HepG2 (cell line): Measurements from ENCODE around the gene MYH9. TPM values are rescaled to one million over a fixed set of nuclear protein-coding genes. Genes with fewer than 3 reads are reported as not detected.
A peak's percentile ranks its signal among the peaks of the same experiment; 100 is the strongest.

Source experiments
- ARNTL ChIP-seq: sonication (generic); formaldehyde crosslinking; IDR thresholded peaks from 2 replicates; pipeline ENCODE4 v1.4.0; 2020; ENCODE audit warnings: mild to moderate bottlenecking, missing genetic modification reagents
- ATF7 ChIP-seq, 2 experiments: fragments of 450-650 bp in 1 of 2; sonication (generic) in 1 of 2; formaldehyde crosslinking in 1 of 2; IDR thresholded peaks; 2 replicates each; pipeline versions ENCODE4 v1.4.0 to v1.6.1; 2016 to 2020; ENCODE audit warnings: antibody characterized with exemption in 1 of 2, mild to moderate bottlenecking in 1 of 2, missing genetic modification reagents in 1 of 2
- CREM ChIP-seq, 2 experiments: sonication (generic) in 1 of 2; formaldehyde crosslinking in 1 of 2; IDR thresholded peaks; 2 replicates each; pipeline versions ENCODE4 v1.4.0 to v1.6.1; 2016 to 2020; ENCODE audit warnings: antibody characterized with exemption in 1 of 2, mild to moderate bottlenecking in 1 of 2, missing genetic modification reagents in 1 of 2
- FOSL2 ChIP-seq: sonication (generic); formaldehyde crosslinking; IDR thresholded peaks from 2 replicates; pipeline ENCODE4 v1.4.0; 2020; ENCODE audit warnings: missing genetic modification reagents
- GABPB1 ChIP-seq: IDR thresholded peaks from 2 replicates; pipeline ENCODE4 v1.6.1; 2016; ENCODE audit warnings: mild to moderate bottlenecking, missing genetic modification reagents, moderate library complexity, missing compliant biosample characterization
- JUN ChIP-seq: sonication (generic); formaldehyde crosslinking; IDR thresholded peaks from 2 replicates; pipeline ENCODE4 v1.4.0; 2020; ENCODE audit warnings: mild to moderate bottlenecking, missing genetic modification reagents
- MAFF ChIP-seq: IDR thresholded peaks from 2 replicates; pipeline ENCODE4 v1.6.1; 2011; ENCODE audit warnings: low read depth, low read length, improper control_type of control experiment
- MAFG ChIP-seq: sonication (generic); formaldehyde crosslinking; IDR thresholded peaks from 2 replicates; pipeline ENCODE4 v1.5.1; 2020; ENCODE audit warnings: mild to moderate bottlenecking, missing genetic modification reagents
- MEIS2 ChIP-seq: sonication (generic); formaldehyde crosslinking; IDR thresholded peaks from 2 replicates; pipeline ENCODE4 v1.9.0; 2021; ENCODE audit warnings: mild to moderate bottlenecking, missing genetic modification reagents
- MTF2 ChIP-seq: sonication (generic); formaldehyde crosslinking; IDR thresholded peaks from 2 replicates; pipeline ENCODE4 v1.5.0; 2020; ENCODE audit warnings: missing genetic modification reagents, borderline replicate concordance
- NFATC3 ChIP-seq: sonication (generic); formaldehyde crosslinking; IDR thresholded peaks from 2 replicates; pipeline ENCODE4 v1.5.1; 2020; ENCODE audit warnings: mild to moderate bottlenecking, missing genetic modification reagents
- POLR2AphosphoS2 ChIP-seq: IDR thresholded peaks from 2 replicates; pipeline ENCODE4 v1.6.1; 2011; ENCODE audit warnings: low read depth, low read length, improper control_type of control experiment
- RARG ChIP-seq: sonication (generic); formaldehyde crosslinking; IDR thresholded peaks from 2 replicates; pipeline ENCODE4 v1.4.0; 2020; ENCODE audit warnings: low read depth, mild to moderate bottlenecking, missing genetic modification reagents
- RBAK ChIP-seq: sonication (generic); formaldehyde crosslinking; IDR thresholded peaks from 2 replicates; pipeline ENCODE4 v1.5.1; 2020; ENCODE audit warnings: mild to moderate bottlenecking, missing genetic modification reagents
- SP1 ChIP-seq, 2 experiments: fragments of 450-650 bp in 1 of 2; sonication (generic) in 1 of 2; formaldehyde crosslinking in 1 of 2; IDR thresholded peaks; 2 replicates each; pipeline versions ENCODE4 v1.4.0 to v1.6.1; 2016 to 2020; ENCODE audit warnings: missing genetic modification reagents in 1 of 2
- TRIM24 ChIP-seq: sonication (generic); formaldehyde crosslinking; IDR thresholded peaks from 2 replicates; pipeline ENCODE4 v1.8.0; 2022; ENCODE audit warnings: mild to moderate bottlenecking, missing genetic modification reagents
- WIZ ChIP-seq: sonication (generic); formaldehyde crosslinking; IDR thresholded peaks from 2 replicates; pipeline ENCODE4 v1.5.1; 2020; ENCODE audit warnings: mild to moderate bottlenecking, missing genetic modification reagents
- ZBTB21 ChIP-seq: sonication (generic); formaldehyde crosslinking; IDR thresholded peaks from 2 replicates; pipeline ENCODE4 v1.4.0; 2020; ENCODE audit warnings: missing genetic modification reagents
- ZNF274 ChIP-seq: sonication (generic); formaldehyde crosslinking; IDR thresholded peaks from 2 replicates; pipeline ENCODE4 v1.5.1; 2020; ENCODE audit warnings: mild to moderate bottlenecking, missing genetic modification reagents
- ZNF782 ChIP-seq: sonication (generic); formaldehyde crosslinking; IDR thresholded peaks from 2 replicates; pipeline ENCODE4 v1.4.0; 2020; ENCODE audit warnings: missing genetic modification reagents, mild to moderate bottlenecking, borderline replicate concordance
- ZZZ3 ChIP-seq: sonication (generic); formaldehyde crosslinking; IDR thresholded peaks from 2 replicates; pipeline ENCODE4 v1.4.0; 2020; ENCODE audit warnings: missing genetic modification reagents, mild to moderate bottlenecking, borderline replicate concordance
- polyA plus RNA-seq, 8 experiments: library from polyadenylated mRNA; depleted of rRNA in 3 of 8; stranded (reverse) in 7 of 8; unstranded in 1 of 8; fragments of >200 nt; fragmentation: Illumina TruSeq in 4 of 8; extraction: Trizol in 4 of 8; gene quantifications; 2 replicates each; pipeline versions ENCODE4 v1.2.1 to v1.2.3, GENCODE V29; 2011 to 2016; ENCODE audit warnings: low read depth in 4 of 8, missing spikeins in 1 of 8, mixed read lengths in 1 of 8; ENCODE audit not compliant: insufficient read depth in 1 of 8
- total RNA-seq, 5 experiments: library from RNA; depleted of rRNA; stranded (reverse); fragments of >200 nt; fragmentation: Illumina TruSeq; extraction: Trizol; gene quantifications; 2 replicates each; pipeline ENCODE4 v1.2.3, GENCODE V29; 2016; ENCODE audit warnings: low read depth in 1 of 5
- TF ChIP-seq, protein P1 (sequence below): sonication (generic); formaldehyde crosslinking; IDR thresholded peaks from 2 replicates; pipeline ENCODE4 v1.8.0; 2022; ENCODE audit warnings: missing genetic modification reagents, mild to moderate bottlenecking, inconsistent platforms, borderline replicate concordance
- TF ChIP-seq, protein P2 (sequence below): sonication (generic); formaldehyde crosslinking; IDR thresholded peaks from 2 replicates; pipeline ENCODE4 v1.5.0; 2020; ENCODE audit warnings: missing genetic modification reagents
- TF ChIP-seq, protein P3 (sequence below), 2 experiments: sonication (generic) in 1 of 2; formaldehyde crosslinking in 1 of 2; IDR thresholded peaks; 2 replicates each; pipeline versions ENCODE4 v1.6.1 to v1.9.0; 2014 to 2022; ENCODE audit warnings: antibody characterized with exemption in 1 of 2, borderline replicate concordance in 1 of 2, inconsistent platforms in 1 of 2, low read depth in 1 of 2, missing genetic modification reagents in 1 of 2

Gene MYH9
- total and polyA plus RNA-seq, 2 of the 13 experiments (the other 11 are each of a cell fraction or from before 2014, with no cell fraction given): 50.7 to 98.5 TPM

DNA sequence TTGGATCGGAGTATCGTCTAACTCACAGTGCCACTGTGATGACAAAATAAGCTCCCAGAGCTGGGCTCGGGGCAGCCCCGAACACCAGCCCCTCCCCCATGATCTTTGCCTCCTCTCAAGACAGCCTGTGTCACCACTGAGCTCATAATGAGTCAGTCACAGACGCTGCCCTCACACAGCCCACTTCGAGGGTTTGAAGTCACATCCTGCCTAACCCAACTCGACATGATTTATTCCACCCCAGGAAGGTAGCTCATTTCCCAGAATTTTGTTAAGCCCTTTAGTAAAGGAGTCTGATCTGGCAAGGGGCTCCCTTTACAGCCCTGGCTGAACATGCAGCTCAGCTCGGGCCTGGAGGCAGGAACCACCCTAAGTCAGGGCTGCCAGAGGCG, 22.8 kb downstream of the MYH9 start (continued):
- TF ChIP-seq ZNF782 (CRISPR knock-in tag): 0 out of 2 replicates have a peak, but pooled peaks have one; percentile 32
- TF ChIP-seq RBAK (CRISPR knock-in tag): no peak
- TF ChIP-seq ARNTL: no peak
- TF ChIP-seq ZZZ3 (CRISPR knock-in tag): no peak
- TF ChIP-seq, protein P1, sequence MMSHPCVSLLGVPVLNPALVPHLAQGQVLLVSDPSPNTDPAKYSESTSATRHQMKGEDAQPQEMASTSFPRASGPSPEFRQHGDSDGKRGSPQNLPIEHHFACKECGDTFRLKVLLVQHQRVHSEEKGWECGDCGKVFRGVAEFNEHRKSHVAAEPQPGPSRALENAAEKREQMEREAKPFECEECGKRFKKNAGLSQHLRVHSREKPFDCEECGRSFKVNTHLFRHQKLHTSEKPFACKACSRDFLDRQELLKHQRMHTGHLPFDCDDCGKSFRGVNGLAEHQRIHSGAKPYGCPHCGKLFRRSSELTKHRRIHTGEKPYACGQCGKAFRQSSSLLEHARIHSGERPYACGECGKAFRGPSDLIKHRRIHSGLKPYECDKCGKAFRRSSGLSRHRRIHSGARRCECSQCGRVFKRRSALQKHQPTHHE (CRISPR knock-in tag): no peak
- no peak for TF ChIP-seq TRIM24 (CRISPR knock-in tag)
- TF ChIP-seq ATF7 (IDR thresholded peaks at IDR 0.05): no peak
- TF ChIP-seq ATF7 (CRISPR knock-in tag; IDR thresholded peaks at IDR 0.05): 0 out of 2 replicates have a peak, but pooled peaks have one; percentile 52
- TF ChIP-seq WIZ (CRISPR knock-in tag): no peak
- TF ChIP-seq NFATC3: no peak
- TF ChIP-seq SP1 (IDR thresholded peaks at IDR 0.05): no peak
- no peak for TF ChIP-seq SP1 (CRISPR knock-in tag; IDR thresholded peaks at IDR 0.05)
- no peak for TF ChIP-seq POLR2AphosphoS2
- no peak for TF ChIP-seq ZNF274 (CRISPR knock-in tag)
- peak; percentile 98 for TF ChIP-seq ZBTB21 (CRISPR knock-in tag)
- TF ChIP-seq JUN (CRISPR knock-in tag): no peak
- 0 out of 2 replicates have a peak, but pooled peaks have one; percentile 27 for TF ChIP-seq CREM (IDR thresholded peaks at IDR 0.05)
- no peak for TF ChIP-seq CREM (CRISPR knock-in tag; IDR thresholded peaks at IDR 0.05)
- TF ChIP-seq MAFG (CRISPR knock-in tag): no peak
- peak; percentile 87 for TF ChIP-seq FOSL2 (CRISPR knock-in tag)
- peak; percentile 58; the same call in 1 of the 2 replicates for TF ChIP-seq GABPB1 (CRISPR knock-in tag)
- no peak for TF ChIP-seq MTF2 (CRISPR knock-in tag)
- no peak for TF ChIP-seq RARG (CRISPR knock-in tag)
- TF ChIP-seq, protein P2, sequence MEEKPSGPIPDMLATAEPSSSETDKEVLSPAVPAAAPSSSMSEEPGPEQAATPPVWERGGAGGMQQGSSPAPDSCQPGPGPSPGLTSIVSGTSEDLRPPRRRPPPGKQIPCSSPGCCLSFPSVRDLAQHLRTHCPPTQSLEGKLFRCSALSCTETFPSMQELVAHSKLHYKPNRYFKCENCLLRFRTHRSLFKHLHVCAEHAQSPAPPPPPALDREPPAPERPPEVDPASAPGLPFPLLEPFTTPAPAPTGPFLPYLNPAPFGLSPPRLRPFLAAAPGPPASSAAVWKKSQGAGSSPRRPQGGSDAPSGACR (CRISPR knock-in tag): no peak
- TF ChIP-seq MEIS2 (CRISPR knock-in tag): peak; percentile 37; the same call in 1 of the 2 replicates
- TF ChIP-seq MAFF: no peak
- TF ChIP-seq, protein P3, sequence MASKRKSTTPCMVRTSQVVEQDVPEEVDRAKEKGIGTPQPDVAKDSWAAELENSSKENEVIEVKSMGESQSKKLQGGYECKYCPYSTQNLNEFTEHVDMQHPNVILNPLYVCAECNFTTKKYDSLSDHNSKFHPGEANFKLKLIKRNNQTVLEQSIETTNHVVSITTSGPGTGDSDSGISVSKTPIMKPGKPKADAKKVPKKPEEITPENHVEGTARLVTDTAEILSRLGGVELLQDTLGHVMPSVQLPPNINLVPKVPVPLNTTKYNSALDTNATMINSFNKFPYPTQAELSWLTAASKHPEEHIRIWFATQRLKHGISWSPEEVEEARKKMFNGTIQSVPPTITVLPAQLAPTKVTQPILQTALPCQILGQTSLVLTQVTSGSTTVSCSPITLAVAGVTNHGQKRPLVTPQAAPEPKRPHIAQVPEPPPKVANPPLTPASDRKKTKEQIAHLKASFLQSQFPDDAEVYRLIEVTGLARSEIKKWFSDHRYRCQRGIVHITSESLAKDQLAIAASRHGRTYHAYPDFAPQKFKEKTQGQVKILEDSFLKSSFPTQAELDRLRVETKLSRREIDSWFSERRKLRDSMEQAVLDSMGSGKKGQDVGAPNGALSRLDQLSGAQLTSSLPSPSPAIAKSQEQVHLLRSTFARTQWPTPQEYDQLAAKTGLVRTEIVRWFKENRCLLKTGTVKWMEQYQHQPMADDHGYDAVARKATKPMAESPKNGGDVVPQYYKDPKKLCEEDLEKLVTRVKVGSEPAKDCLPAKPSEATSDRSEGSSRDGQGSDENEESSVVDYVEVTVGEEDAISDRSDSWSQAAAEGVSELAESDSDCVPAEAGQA (IDR thresholded peaks at IDR 0.05; ENCODE audit: low read depth): peak; percentile 84
- TF ChIP-seq, protein P3 (CRISPR knock-in tag; IDR thresholded peaks at IDR 0.05; ENCODE audit: borderline replicate concordance): no peak
